Measurements from ENCODE around the gene PCP2. TPM values are rescaled to one million over a fixed set of nuclear protein-coding genes. Genes with fewer than 3 reads are reported as not detected.
A peak's percentile ranks its signal among the peaks of the same experiment; 100 is the strongest.

Gene PCP2
- total and polyA plus RNA-seq, 2 of the 13 experiments (the other 11 are each of a cell fraction or from before 2014, with no cell fraction given) = 0.62 TPM; not detected in 1

DNA sequence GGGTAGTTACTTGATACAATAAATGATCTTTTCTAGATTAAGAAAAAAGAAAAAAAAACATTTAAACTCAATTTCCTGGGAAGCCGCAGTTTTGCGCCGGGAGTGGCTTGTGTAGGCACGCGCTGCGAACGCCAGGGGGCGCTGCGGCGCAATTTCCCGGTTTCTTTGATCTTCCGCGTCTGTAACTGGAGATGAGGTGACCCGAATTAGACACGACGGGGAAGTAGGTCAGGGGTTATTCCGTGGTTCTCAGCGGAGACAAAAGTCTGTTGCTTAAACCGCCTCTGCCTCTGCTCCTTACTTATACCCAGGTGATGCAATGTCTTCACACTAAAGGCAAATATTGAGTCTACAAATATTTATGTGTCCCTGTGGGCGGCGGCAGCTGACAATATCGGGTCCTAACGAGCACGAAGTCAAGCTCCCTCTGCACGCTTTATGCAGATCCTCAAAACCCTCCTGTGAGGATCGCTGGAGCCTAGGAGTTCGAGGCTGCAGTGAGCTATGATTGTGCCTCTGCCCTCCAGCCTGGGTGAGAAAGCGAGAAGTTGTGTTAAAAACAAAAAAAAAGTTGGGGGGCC, 18.6 kb upstream of the PCP2 start (continued):
- TF ChIP-seq, protein P1, sequence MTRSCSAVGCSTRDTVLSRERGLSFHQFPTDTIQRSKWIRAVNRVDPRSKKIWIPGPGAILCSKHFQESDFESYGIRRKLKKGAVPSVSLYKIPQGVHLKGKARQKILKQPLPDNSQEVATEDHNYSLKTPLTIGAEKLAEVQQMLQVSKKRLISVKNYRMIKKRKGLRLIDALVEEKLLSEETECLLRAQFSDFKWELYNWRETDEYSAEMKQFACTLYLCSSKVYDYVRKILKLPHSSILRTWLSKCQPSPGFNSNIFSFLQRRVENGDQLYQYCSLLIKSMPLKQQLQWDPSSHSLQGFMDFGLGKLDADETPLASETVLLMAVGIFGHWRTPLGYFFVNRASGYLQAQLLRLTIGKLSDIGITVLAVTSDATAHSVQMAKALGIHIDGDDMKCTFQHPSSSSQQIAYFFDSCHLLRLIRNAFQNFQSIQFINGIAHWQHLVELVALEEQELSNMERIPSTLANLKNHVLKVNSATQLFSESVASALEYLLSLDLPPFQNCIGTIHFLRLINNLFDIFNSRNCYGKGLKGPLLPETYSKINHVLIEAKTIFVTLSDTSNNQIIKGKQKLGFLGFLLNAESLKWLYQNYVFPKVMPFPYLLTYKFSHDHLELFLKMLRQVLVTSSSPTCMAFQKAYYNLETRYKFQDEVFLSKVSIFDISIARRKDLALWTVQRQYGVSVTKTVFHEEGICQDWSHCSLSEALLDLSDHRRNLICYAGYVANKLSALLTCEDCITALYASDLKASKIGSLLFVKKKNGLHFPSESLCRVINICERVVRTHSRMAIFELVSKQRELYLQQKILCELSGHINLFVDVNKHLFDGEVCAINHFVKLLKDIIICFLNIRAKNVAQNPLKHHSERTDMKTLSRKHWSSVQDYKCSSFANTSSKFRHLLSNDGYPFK (CRISPR knock-in tag; IDR thresholded peaks at IDR 0.05; ENCODE audit: borderline replicate concordance) = peak; percentile 29; the same call in 1 of the 2 replicates
- peak; percentile 92 for TF ChIP-seq ELF3 (CRISPR knock-in tag; IDR thresholded peaks at IDR 0.05)
- peak; percentile 79 for TF ChIP-seq ZNF205 (CRISPR knock-in tag; IDR thresholded peaks at IDR 0.05)
- no peak for TF ChIP-seq TAF15 (IDR thresholded peaks at IDR 0.05; ENCODE audit: low read depth, low read length, poor library complexity, severe bottlenecking)
- peak; percentile 96 for TF ChIP-seq HMG20A (CRISPR knock-in tag; IDR thresholded peaks at IDR 0.05; ENCODE audit: borderline replicate concordance)
- peak; percentile 67 for TF ChIP-seq ZMYM4 (CRISPR knock-in tag; IDR thresholded peaks at IDR 0.05)
- TF ChIP-seq, protein P2, sequence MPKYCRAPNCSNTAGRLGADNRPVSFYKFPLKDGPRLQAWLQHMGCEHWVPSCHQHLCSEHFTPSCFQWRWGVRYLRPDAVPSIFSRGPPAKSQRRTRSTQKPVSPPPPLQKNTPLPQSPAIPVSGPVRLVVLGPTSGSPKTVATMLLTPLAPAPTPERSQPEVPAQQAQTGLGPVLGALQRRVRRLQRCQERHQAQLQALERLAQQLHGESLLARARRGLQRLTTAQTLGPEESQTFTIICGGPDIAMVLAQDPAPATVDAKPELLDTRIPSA (CRISPR knock-in tag; IDR thresholded peaks at IDR 0.05; ENCODE audit: borderline replicate concordance) = no peak; the same call in 1 of the 2 replicates
- TF ChIP-seq, protein P3, sequence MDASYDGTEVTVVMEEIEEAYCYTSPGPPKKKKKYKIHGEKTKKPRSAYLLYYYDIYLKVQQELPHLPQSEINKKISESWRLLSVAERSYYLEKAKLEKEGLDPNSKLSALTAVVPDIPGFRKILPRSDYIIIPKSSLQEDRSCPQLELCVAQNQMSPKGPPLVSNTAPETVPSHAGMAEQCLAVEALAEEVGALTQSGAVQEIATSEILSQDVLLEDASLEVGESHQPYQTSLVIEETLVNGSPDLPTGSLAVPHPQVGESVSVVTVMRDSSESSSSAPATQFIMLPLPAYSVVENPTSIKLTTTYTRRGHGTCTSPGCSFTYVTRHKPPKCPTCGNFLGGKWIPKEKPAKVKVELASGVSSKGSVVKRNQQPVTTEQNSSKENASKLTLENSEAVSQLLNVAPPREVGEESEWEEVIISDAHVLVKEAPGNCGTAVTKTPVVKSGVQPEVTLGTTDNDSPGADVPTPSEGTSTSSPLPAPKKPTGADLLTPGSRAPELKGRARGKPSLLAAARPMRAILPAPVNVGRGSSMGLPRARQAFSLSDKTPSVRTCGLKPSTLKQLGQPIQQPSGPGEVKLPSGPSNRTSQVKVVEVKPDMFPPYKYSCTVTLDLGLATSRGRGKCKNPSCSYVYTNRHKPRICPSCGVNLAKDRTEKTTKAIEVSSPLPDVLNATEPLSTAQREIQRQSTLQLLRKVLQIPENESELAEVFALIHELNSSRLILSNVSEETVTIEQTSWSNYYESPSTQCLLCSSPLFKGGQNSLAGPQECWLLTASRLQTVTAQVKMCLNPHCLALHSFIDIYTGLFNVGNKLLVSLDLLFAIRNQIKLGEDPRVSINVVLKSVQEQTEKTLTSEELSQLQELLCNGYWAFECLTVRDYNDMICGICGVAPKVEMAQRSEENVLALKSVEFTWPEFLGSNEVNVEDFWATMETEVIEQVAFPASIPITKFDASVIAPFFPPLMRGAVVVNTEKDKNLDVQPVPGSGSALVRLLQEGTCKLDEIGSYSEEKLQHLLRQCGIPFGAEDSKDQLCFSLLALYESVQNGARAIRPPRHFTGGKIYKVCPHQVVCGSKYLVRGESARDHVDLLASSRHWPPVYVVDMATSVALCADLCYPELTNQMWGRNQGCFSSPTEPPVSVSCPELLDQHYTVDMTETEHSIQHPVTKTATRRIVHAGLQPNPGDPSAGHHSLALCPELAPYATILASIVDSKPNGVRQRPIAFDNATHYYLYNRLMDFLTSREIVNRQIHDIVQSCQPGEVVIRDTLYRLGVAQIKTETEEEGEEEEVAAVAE (CRISPR knock-in tag; IDR thresholded peaks at IDR 0.05; ENCODE audit: borderline replicate concordance) = peak; percentile 80; the same call in 1 of the 2 replicates
- TF ChIP-seq SIX1 (CRISPR knock-in tag; IDR thresholded peaks at IDR 0.05; ENCODE audit: borderline replicate concordance) = peak; percentile 98
- no peak for TF ChIP-seq ZNF484 (CRISPR knock-in tag; IDR thresholded peaks at IDR 0.05; ENCODE audit: borderline replicate concordance, low read depth)
- no peak for TF ChIP-seq SP1 (IDR thresholded peaks at IDR 0.05)
- TF ChIP-seq SP1 (CRISPR knock-in tag; IDR thresholded peaks at IDR 0.05) = no peak; the same call in 1 of the 2 replicates
- 0 out of 2 replicates have a peak, but pooled peaks have one; percentile 29 for TF ChIP-seq ZBTB21 (CRISPR knock-in tag; IDR thresholded peaks at IDR 0.05)
- no peak for TF ChIP-seq ZNF207 (IDR thresholded peaks at IDR 0.05; ENCODE audit: borderline replicate concordance)
- TF ChIP-seq JUNB (CRISPR knock-in tag; IDR thresholded peaks at IDR 0.05; ENCODE audit: borderline replicate concordance) = no peak
- TF ChIP-seq, protein P4, sequence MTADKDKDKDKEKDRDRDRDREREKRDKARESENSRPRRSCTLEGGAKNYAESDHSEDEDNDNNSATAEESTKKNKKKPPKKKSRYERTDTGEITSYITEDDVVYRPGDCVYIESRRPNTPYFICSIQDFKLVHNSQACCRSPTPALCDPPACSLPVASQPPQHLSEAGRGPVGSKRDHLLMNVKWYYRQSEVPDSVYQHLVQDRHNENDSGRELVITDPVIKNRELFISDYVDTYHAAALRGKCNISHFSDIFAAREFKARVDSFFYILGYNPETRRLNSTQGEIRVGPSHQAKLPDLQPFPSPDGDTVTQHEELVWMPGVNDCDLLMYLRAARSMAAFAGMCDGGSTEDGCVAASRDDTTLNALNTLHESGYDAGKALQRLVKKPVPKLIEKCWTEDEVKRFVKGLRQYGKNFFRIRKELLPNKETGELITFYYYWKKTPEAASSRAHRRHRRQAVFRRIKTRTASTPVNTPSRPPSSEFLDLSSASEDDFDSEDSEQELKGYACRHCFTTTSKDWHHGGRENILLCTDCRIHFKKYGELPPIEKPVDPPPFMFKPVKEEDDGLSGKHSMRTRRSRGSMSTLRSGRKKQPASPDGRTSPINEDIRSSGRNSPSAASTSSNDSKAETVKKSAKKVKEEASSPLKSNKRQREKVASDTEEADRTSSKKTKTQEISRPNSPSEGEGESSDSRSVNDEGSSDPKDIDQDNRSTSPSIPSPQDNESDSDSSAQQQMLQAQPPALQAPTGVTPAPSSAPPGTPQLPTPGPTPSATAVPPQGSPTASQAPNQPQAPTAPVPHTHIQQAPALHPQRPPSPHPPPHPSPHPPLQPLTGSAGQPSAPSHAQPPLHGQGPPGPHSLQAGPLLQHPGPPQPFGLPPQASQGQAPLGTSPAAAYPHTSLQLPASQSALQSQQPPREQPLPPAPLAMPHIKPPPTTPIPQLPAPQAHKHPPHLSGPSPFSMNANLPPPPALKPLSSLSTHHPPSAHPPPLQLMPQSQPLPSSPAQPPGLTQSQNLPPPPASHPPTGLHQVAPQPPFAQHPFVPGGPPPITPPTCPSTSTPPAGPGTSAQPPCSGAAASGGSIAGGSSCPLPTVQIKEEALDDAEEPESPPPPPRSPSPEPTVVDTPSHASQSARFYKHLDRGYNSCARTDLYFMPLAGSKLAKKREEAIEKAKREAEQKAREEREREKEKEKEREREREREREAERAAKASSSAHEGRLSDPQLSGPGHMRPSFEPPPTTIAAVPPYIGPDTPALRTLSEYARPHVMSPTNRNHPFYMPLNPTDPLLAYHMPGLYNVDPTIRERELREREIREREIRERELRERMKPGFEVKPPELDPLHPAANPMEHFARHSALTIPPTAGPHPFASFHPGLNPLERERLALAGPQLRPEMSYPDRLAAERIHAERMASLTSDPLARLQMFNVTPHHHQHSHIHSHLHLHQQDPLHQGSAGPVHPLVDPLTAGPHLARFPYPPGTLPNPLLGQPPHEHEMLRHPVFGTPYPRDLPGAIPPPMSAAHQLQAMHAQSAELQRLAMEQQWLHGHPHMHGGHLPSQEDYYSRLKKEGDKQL (CRISPR knock-in tag; IDR thresholded peaks at IDR 0.05; ENCODE audit: low read depth) = peak; percentile 88; the same call in 1 of the 2 replicates
